HG03354 (cell line): Measurements from ENCODE around the gene PARP15.

Experiments
- ATAC-seq: cut with Tn5 transposase; IDR thresholded peaks from one replicate; pipeline ENCODE4 v1.9.1; 2021; ENCODE audit warnings: mild to moderate bottlenecking; ENCODE audit not compliant: unreplicated experiment, poor library complexity, severe bottlenecking

Gene PARP15

GRCh38 chr3:122687298-122687697, 109.8 kb downstream of the PARP15 start:
- no peak for ATAC-seq
